ENCODE results near the gene RARRES2.
A peak's percentile ranks its signal among the peaks of the same experiment; 100 is the strongest.
"Not testable (repeated sequence)": the region's sequence is repeated elsewhere in the genome, so short reads cannot be mapped to it uniquely, and the experiment has no call there.

The RARRES2 gene

DNA sequence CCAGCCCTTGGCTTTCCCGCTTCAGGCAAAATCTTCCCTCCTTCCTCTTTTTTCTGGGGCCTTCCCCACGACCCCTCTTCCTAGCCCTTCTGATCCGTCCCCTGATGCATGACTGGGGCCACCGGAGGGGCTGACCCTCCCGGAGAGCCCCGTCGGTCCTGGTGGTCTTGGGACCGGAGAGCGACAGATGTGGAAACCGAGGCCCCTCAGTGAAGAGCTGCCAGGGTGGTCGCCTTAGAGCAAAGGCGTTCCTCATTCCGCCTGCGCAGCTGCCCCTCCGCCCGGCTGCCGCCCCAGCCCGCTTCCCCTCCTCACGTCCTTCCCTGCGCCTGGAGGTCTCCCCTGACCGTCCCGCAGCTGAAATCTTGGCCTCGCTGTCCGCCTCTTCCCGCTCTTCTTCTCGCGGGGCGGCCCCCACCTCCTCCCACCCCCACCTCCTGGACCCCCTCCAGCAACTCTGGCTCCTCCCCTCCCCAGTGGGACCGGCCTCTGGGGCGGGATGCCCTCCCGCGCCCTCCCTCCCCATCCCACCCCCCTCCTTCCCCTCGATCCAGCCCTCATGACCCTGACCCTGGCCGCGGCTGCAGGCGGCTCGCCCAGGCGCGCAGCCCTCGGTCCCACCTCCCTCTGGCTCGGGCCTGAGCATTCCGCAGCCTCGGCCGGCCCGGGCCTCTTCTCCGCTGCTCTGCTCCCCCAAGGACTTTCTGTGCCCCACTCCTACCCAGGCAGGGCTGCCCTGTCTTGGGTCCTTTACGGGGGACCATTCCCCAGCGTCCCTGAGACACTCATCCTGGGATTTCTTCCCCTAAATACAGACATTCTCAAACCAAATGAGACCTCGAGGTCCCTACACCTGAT is at the start of gene RARRES2:
Gene RARRES2 (minus strand): TSS at position 367 of the 858 bp plus-strand sequence. CDS start 1,020 bp downstream, outside the sequence.
- TF ChIP-seq, protein P1, sequence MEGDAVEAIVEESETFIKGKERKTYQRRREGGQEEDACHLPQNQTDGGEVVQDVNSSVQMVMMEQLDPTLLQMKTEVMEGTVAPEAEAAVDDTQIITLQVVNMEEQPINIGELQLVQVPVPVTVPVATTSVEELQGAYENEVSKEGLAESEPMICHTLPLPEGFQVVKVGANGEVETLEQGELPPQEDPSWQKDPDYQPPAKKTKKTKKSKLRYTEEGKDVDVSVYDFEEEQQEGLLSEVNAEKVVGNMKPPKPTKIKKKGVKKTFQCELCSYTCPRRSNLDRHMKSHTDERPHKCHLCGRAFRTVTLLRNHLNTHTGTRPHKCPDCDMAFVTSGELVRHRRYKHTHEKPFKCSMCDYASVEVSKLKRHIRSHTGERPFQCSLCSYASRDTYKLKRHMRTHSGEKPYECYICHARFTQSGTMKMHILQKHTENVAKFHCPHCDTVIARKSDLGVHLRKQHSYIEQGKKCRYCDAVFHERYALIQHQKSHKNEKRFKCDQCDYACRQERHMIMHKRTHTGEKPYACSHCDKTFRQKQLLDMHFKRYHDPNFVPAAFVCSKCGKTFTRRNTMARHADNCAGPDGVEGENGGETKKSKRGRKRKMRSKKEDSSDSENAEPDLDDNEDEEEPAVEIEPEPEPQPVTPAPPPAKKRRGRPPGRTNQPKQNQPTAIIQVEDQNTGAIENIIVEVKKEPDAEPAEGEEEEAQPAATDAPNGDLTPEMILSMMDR (IDR thresholded peaks at IDR 0.05; ENCODE audit: low read depth, low read length): no peak
- H3K4me3 ChIP-seq (ENCODE audit: low read depth, low read length): no peak within 1 kb of the TSS

DNA sequence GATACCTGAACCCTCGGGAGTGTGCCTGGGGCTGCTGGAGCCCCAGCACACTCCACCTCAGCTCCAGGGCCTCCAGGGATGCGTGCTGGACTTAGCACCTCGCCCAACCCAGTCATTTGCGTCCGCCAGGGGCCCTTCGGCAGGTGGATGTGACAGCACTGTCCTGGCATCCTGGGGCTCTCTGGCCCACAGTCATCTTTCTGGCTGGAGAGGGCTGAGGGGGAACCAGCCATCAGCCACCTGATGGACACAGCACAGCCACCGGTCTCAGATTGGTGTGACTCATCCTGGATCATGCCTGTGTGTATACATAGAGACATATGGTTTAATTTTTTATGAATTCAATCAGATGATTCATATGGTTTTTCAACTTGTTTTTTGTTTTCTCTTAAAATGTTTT is 48.8 kb upstream of the RARRES2 start:
- TF ChIP-seq, protein P1 (IDR thresholded peaks at IDR 0.05; ENCODE audit: low read depth, low read length): no peak

DNA sequence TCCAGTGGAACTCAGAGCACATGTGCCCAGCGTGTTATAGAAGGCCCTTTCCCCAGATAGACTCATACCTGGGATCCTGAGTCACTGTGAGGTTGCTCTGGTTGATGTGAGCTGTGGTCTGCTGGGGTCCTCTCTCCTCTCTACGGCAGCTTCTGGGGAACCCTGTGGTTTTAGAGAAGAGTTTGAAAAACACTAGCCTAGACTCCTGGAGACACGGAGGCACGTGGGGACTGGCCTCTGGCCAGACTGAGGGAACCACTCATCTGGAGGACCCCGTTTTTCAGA is 48.0 kb upstream of the RARRES2 start:
- no peak overlapping the region for H3K4me3 ChIP-seq (ENCODE audit: low read depth, low read length)
- TF ChIP-seq, protein P1 (IDR thresholded peaks at IDR 0.05; ENCODE audit: low read depth, low read length): no peak

More for the DNA sequence above, 48.8 kb upstream of the RARRES2 start:
- H3K4me3 ChIP-seq (ENCODE audit: low read depth, low read length): no peak overlapping the region

DNA sequence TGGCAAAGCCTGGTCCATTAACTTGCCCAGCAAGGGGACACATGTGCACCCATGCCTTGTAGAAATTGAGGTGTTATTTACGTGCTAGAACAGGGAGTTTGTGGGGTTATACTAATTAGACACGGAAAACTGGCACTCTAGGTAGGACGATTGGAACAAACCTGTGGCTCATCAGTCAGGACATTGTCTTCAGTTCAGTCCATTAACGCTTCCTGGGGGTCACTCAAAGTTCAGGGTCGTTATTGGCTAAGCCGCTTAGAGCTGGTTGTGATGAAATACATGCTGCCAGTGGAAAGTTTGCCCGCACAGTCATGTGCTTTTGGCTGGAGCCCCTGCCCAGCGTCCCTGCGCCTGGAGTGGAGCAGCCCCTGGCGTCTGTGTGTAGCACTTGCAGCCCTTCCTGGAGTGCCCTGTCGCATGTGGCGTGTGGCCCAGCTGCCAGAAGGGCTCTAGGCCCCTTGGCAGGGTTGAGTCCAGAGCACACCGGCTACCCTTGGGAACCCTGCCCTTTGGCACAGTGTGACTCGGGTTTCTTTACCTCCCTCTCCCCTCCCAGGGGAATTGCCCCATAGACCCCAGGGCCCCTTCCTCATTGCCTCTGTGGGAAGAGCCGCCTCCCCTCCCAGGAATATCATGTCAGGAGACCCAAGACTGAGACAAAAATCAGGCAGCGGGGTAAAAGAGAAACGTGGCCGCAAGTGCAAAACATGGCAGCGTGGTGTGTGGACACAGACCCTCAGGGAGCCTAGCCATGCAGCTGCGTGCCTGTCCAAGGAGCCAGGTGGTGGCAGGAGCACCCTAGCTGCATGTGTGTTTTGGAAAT is 47.5 kb upstream of the RARRES2 start:
- TF ChIP-seq, protein P1 (IDR thresholded peaks at IDR 0.05; ENCODE audit: low read depth, low read length): peak; percentile 59
- H3K4me3 ChIP-seq (ENCODE audit: low read depth, low read length): no peak overlapping the region

DNA sequence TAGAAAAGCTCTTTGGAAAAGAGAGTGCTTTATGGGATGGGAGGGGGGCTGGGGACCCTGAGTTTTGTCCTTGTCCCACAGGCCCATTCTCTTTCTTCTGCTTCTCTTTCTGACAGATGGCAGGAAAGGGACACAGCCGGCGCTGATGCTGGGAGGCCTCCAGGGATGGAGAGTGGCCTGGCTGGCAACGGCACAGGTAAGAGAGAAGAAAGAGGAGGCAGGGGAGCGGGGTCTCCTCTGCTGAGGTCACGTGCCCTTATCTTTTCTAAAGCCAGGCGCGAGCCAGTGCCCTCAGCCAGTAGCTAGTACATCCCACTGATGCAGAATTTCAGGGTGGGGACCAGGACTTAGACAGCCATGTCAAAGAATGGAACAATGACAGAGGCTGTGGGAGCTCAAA is 46.9 kb upstream of the RARRES2 start:
- TF ChIP-seq, protein P1 (IDR thresholded peaks at IDR 0.05; ENCODE audit: low read depth, low read length): no peak
- no peak overlapping the region for H3K4me3 ChIP-seq (ENCODE audit: low read depth, low read length)

DNA sequence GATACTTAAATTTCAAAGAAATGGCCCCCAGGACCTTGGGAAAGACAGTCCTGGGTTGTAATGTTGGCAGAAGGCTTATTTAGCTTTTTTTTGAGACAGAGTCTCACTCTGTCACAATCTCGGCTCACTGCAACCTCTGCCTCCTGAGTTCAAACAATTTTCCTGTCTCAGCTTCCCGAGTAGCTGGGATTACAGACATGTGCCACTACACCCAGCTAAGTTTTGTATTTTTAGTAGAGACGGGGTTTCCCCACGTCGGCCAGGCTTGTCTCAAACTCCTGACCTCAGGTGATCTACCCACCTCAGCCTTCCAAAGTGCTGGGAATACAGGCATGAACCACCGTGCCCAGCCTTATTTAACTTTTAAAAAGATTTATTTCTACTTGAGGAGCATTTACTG is 44.5 kb upstream of the RARRES2 start:
- not testable (repeated sequence) for H3K4me3 ChIP-seq (ENCODE audit: low read depth, low read length)

DNA sequence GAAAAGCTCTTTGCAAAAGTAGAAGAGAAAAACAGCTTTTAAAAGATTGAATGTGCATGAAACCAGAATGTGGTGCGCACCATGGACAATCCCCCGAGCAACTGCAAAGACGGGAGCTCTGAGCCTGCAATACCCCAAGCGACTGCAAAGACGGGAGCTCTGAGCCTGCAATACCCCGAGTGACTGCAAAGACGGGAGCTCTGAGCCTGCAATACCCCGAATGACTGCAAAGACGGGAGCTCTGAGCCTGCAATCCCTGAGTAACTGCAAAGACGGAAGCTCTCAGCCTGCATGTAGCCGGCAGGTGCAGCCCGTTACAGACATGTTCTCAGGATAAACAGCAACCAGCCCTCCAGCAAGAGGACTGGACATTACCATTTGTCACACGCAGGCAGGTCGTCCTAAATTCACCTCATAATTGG is 43.9 kb upstream of the RARRES2 start:
- TF ChIP-seq, protein P1 (IDR thresholded peaks at IDR 0.05; ENCODE audit: low read depth, low read length): no peak
- H3K4me3 ChIP-seq (ENCODE audit: low read depth, low read length): no peak overlapping the region

Measured in WI38 (cell line).